Mucosa of stomach (tissue), 1 donor: ENCODE results near the gene ARFGAP3.

Experiments used
- H3K27me3 ChIP-seq: one replicate; pipeline ENCODE4 v1.7.0; 2013; ENCODE audit warnings: mild to moderate bottlenecking, low read length; ENCODE audit not compliant: control insufficient read depth, insufficient read depth
- H3K36me3 ChIP-seq: one replicate; pipeline ENCODE4 v1.7.0; 2013; ENCODE audit warnings: low read length; ENCODE audit not compliant: control insufficient read depth, insufficient read depth
- H3K4me1 ChIP-seq: one replicate; pipeline ENCODE4 v1.7.0; 2013; ENCODE audit warnings: mild to moderate bottlenecking, low read length; ENCODE audit not compliant: control insufficient read depth, insufficient read depth
- H3K4me3 ChIP-seq: one replicate; pipeline ENCODE4 v1.7.0; 2013; ENCODE audit warnings: low read length
- H3K9ac ChIP-seq: one replicate; pipeline ENCODE4 v1.7.0; 2013; ENCODE audit warnings: mild to moderate bottlenecking, low read length, moderate library complexity
- H3K9me3 ChIP-seq: one replicate; pipeline ENCODE4 v1.7.0; 2013; ENCODE audit warnings: mild to moderate bottlenecking, low read length, moderate library complexity; ENCODE audit not compliant: control insufficient read depth
- donor health status: Pancreatic carcinoma.

ARFGAP3 gene

GRCh38 chr22:42856865-42857704, at the start of gene ARFGAP3:
Gene ARFGAP3 (minus strand): TSS chr22:42857273. CDS start chr22:42857182, 91 bp downstream.
- peaks cover 12% of the 10 kb centered on the region for H3K4me1 ChIP-seq
- H3K4me3 ChIP-seq, result peak within 1 kb of the TSS; percentile 81
- no peaks in the 10 kb centered on the region for H3K27me3 ChIP-seq
- no peaks in the 10 kb centered on the region for H3K36me3 ChIP-seq
- H3K9me3 ChIP-seq, result no peaks in the 10 kb centered on the region
- H3K9ac ChIP-seq, result peak within 1 kb of the TSS; percentile 88

GRCh38 chr22:42905702-42906183, 48.7 kb upstream of the ARFGAP3 start:
- Histone ChIP-seq H3K9ac (no peak overlapping the region), H3K36me3 (no peaks in the 10 kb centered on the region), H3K9me3 (no peaks in the 10 kb centered on the region), H3K4me3 (no peak overlapping the region), H3K4me1 (peaks cover 17% of the 10 kb centered on the region), H3K27me3 (no peaks in the 10 kb centered on the region)

- H3K9ac ChIP-seq, result no peak overlapping the region
- no peaks in the 10 kb centered on the region for H3K9me3 ChIP-seq
- H3K4me3 ChIP-seq, result no peak overlapping the region
- no peaks in the 10 kb centered on the region for H3K36me3 ChIP-seq
- no peaks in the 10 kb centered on the region for H3K27me3 ChIP-seq
- peaks cover 17% of the 10 kb centered on the region for H3K4me1 ChIP-seq
Measured at GRCh38 chr22:42905217-42905616, 48.1 kb upstream of the ARFGAP3 start.

GRCh38 chr22:42904050-42904449, 47.0 kb upstream of the ARFGAP3 start:
- Histone ChIP-seq H3K4me3 (no peak overlapping the region), H3K9me3 (no peaks in the 10 kb centered on the region), H3K27me3 (no peaks in the 10 kb centered on the region), H3K36me3 (no peaks in the 10 kb centered on the region), H3K9ac (no peak overlapping the region), H3K4me1 (peaks cover 17% of the 10 kb centered on the region)

- no peaks in the 10 kb centered on the region for H3K36me3 ChIP-seq
- H3K4me1 ChIP-seq, result peaks cover 17% of the 10 kb centered on the region
- H3K27me3 ChIP-seq, result no peaks in the 10 kb centered on the region
- H3K9ac ChIP-seq, result no peak overlapping the region
- no peak overlapping the region for H3K4me3 ChIP-seq
- H3K9me3 ChIP-seq, result no peaks in the 10 kb centered on the region
Measured at GRCh38 chr22:42902875-42903510, 45.9 kb upstream of the ARFGAP3 start.

- no peak overlapping the region for H3K4me3 ChIP-seq
- no peaks in the 10 kb centered on the region for H3K9me3 ChIP-seq
- no peak overlapping the region for H3K9ac ChIP-seq
- H3K36me3 ChIP-seq, result no peaks in the 10 kb centered on the region
- peaks cover 17% of the 10 kb centered on the region for H3K4me1 ChIP-seq
- H3K27me3 ChIP-seq, result no peaks in the 10 kb centered on the region
Measured at GRCh38 chr22:42901790-42902508, 44.9 kb upstream of the ARFGAP3 start.

GRCh38 chr22:42897960-42898359, 40.9 kb upstream of the ARFGAP3 start:
- no peak overlapping the region for H3K4me3 ChIP-seq
- peaks cover 24% of the 10 kb centered on the region for H3K4me1 ChIP-seq
- H3K36me3 ChIP-seq, result no peaks in the 10 kb centered on the region
- H3K27me3 ChIP-seq, result no peaks in the 10 kb centered on the region
- no peak overlapping the region for H3K9ac ChIP-seq
- H3K9me3 ChIP-seq, result no peaks in the 10 kb centered on the region

GRCh38 chr22:42895541-42895981, 38.5 kb upstream of the ARFGAP3 start:
- Histone ChIP-seq H3K36me3 (no peaks in the 10 kb centered on the region), H3K27me3 (no peaks in the 10 kb centered on the region), H3K4me3 (no peak overlapping the region), H3K4me1 (peaks cover 40% of the 10 kb centered on the region), H3K9ac (no peak overlapping the region), H3K9me3 (no peaks in the 10 kb centered on the region)

GRCh38 chr22:42895087-42895486, 38.0 kb upstream of the ARFGAP3 start:
- peaks cover 40% of the 10 kb centered on the region for H3K4me1 ChIP-seq
- H3K9me3 ChIP-seq, result no peaks in the 10 kb centered on the region
- H3K27me3 ChIP-seq, result no peaks in the 10 kb centered on the region
- no peaks in the 10 kb centered on the region for H3K36me3 ChIP-seq
- no peak overlapping the region for H3K9ac ChIP-seq
- no peak overlapping the region for H3K4me3 ChIP-seq

GRCh38 chr22:42893371-42894150, 36.5 kb upstream of the ARFGAP3 start:
- no peaks in the 10 kb centered on the region for H3K36me3 ChIP-seq
- no peak overlapping the region for H3K9ac ChIP-seq
- no peaks in the 10 kb centered on the region for H3K27me3 ChIP-seq
- H3K4me3 ChIP-seq, result no peak overlapping the region
- no peaks in the 10 kb centered on the region for H3K9me3 ChIP-seq
- H3K4me1 ChIP-seq, result peaks cover 45% of the 10 kb centered on the region

- Histone ChIP-seq H3K9ac (peak overlapping the region; percentile 14), H3K27me3 (no peaks in the 10 kb centered on the region), H3K9me3 (no peaks in the 10 kb centered on the region), H3K4me3 (no peak overlapping the region), H3K36me3 (no peaks in the 10 kb centered on the region), H3K4me1 (peaks cover 53% of the 10 kb centered on the region)
Measured at GRCh38 chr22:42892571-42893316, 35.7 kb upstream of the ARFGAP3 start.
